GM23338 (cell line): Measurements from ENCODE around the gene EP300. TPM values are rescaled to one million over a fixed set of nuclear protein-coding genes. Genes with fewer than 3 reads are reported as not detected.

Experiments used
- ATAC-seq: fragments of 200-7000 bp; cut with Tn5 transposase; 3 replicates; pipeline ENCODE4 v1.9.1; 2020
- DNase-seq: peaks from one replicate; pipeline ENCODE4 v3.0.0-alpha.2; 2015; ENCODE audit warnings: low spot score
- H2AFZ ChIP-seq: fragments of 200-600 bp; sonication (generic); 2 replicates; pipeline ENCODE4 v1.8.0; 2016; ENCODE audit warnings: antibody characterized with exemption, mild to moderate bottlenecking, moderate library complexity
- H3F3A ChIP-seq: fragments of 200-600 bp; sonication (generic); replicated peaks from 2 replicates; pipeline ENCODE4 v1.8.0; 2017; ENCODE audit warnings: antibody characterized with exemption, mixed run types, low read depth
- H3K27ac ChIP-seq: fragments of 200-600 bp; sonication (generic); 2 replicates; pipeline ENCODE4 v1.6.1; 2016; ENCODE audit warnings: low read depth
- H3K27me3 ChIP-seq: fragments of 200-600 bp; sonication (generic); 2 replicates; pipeline ENCODE4 v1.8.0; 2016; ENCODE audit warnings: mild to moderate bottlenecking, mixed run types, moderate library complexity; ENCODE audit not compliant: insufficient read depth
- H3K36me3 ChIP-seq: fragments of 200-600 bp; sonication (generic); 2 replicates; pipeline ENCODE4 v1.8.0; 2016; ENCODE audit warnings: mild to moderate bottlenecking; ENCODE audit not compliant: insufficient read depth
- H3K4me1 ChIP-seq: fragments of 200-600 bp; sonication (generic); 2 replicates; pipeline ENCODE4 v1.8.0; 2016; ENCODE audit warnings: mild to moderate bottlenecking, moderate library complexity; ENCODE audit not compliant: insufficient read depth
- H3K4me2 ChIP-seq: fragments of 200-600 bp; sonication (generic); 2 replicates; pipeline ENCODE4 v1.7.1; 2017; ENCODE audit warnings: mixed run types
- H3K4me3 ChIP-seq: fragments of 200-600 bp; sonication (generic); 2 replicates; pipeline ENCODE4 v1.6.1; 2016; ENCODE audit warnings: mixed run types
- H3K79me2 ChIP-seq: fragments of 200-600 bp; sonication (generic); replicated peaks from 2 replicates; pipeline ENCODE4 v1.8.0; 2017; ENCODE audit warnings: mild to moderate bottlenecking; ENCODE audit not compliant: insufficient read depth
- H3K9me2 ChIP-seq: fragments of 200-600 bp; sonication (generic); 2 replicates; pipeline ENCODE4 v1.8.0; 2017; ENCODE audit not compliant: insufficient read depth
- H4K20me1 ChIP-seq: fragments of 200-600 bp; sonication (generic); replicated peaks from 2 replicates; pipeline ENCODE4 v1.8.0; 2017; ENCODE audit warnings: mild to moderate bottlenecking; ENCODE audit not compliant: insufficient read depth
- H3K27ac Mint-ChIP-seq: 2 replicates; pipeline ENCODE4 v1.8.0; 2020; ENCODE audit warnings: inconsistent platforms, mild to moderate bottlenecking, moderate library complexity, mixed read lengths
- H3K27me3 Mint-ChIP-seq: 3 replicates; pipeline ENCODE4 v1.8.0; 2022; ENCODE audit warnings: low read depth, mild to moderate bottlenecking, moderate library complexity, mixed read lengths, inconsistent platforms; ENCODE audit not compliant: insufficient read depth, poor library complexity
- H3K36me3 Mint-ChIP-seq: 3 replicates; pipeline ENCODE4 v1.8.0; 2021; ENCODE audit warnings: low read depth, mild to moderate bottlenecking, inconsistent platforms, moderate library complexity, mixed read lengths
- H3K4me1 Mint-ChIP-seq: 3 replicates; pipeline ENCODE4 v1.8.0; 2020; ENCODE audit warnings: mild to moderate bottlenecking, inconsistent platforms, mixed read lengths
- H3K4me3 Mint-ChIP-seq: 3 replicates; pipeline ENCODE4 v1.8.0; 2021; ENCODE audit warnings: moderate library complexity, mild to moderate bottlenecking, inconsistent platforms, mixed read lengths
- H3K9me3 Mint-ChIP-seq: 3 replicates; pipeline ENCODE4 v1.8.0; 2020; ENCODE audit warnings: moderate library complexity, mild to moderate bottlenecking, inconsistent platforms, mixed read lengths
- CREB1 ChIP-seq: fragments of 250-450 bp; sonication (Bioruptor Pico); IDR thresholded peaks from 2 replicates; pipeline ENCODE4 v1.5.0; 2020; ENCODE audit warnings: low read depth, mild to moderate bottlenecking, moderate library complexity
- CTCF ChIP-seq, 2 experiments: fragments of 200-600 bp in 1 of 2; sonication (generic) in 1 of 2; conservative IDR thresholded peaks; 2 replicates each; pipeline versions ENCODE4 v1.5.1 to v1.6.1; 2016 to 2017; ENCODE audit warnings: antibody characterized with exemption in 2 of 2, low read depth in 2 of 2, mild to moderate bottlenecking in 2 of 2, moderate library complexity in 1 of 2
- EZH2 ChIP-seq: fragments of 200-600 bp; sonication (generic); IDR thresholded peaks from one replicate; pipeline ENCODE4 v1.8.0; 2017; ENCODE audit warnings: antibody characterized with exemption, mild to moderate bottlenecking, low read depth; ENCODE audit not compliant: unreplicated experiment
- EZH2phosphoT487 ChIP-seq: fragments of 200-600 bp; sonication (generic); IDR thresholded peaks from one replicate; pipeline ENCODE4 v1.8.1; 2018; ENCODE audit warnings: antibody characterized with exemption; ENCODE audit not compliant: unreplicated experiment
- REST ChIP-seq: IDR thresholded peaks from one replicate; pipeline ENCODE4 v1.6.1; 2018; ENCODE audit warnings: antibody characterized with exemption; ENCODE audit not compliant: unreplicated experiment
- STAT1 ChIP-seq: IDR thresholded peaks from one replicate; pipeline ENCODE4 v1.6.1; 2016; ENCODE audit warnings: antibody characterized with exemption; ENCODE audit not compliant: unreplicated experiment
- polyA plus RNA-seq: library from polyadenylated mRNA; unstranded; fragments of >200 nt; fragmentation: Nextera tagmentation; extraction: Ambion mirVana; gene quantifications from 2 replicates; pipeline ENCODE4 v1.2.1, GENCODE V29; 2016
- total RNA-seq: library from RNA; depleted of rRNA; stranded (reverse); fragments of >200 nt; shearing (Covaris generic); gene quantifications from 2 replicates; pipeline ENCODE4 v1.2.3, GENCODE V29; 2014
- TF ChIP-seq, protein P1 (sequence below): fragments of 250-450 bp; sonication (Bioruptor Pico); IDR thresholded peaks from 2 replicates; pipeline ENCODE4 v1.5.0; 2020; ENCODE audit warnings: mild to moderate bottlenecking, moderate library complexity

EP300 gene
- total and polyA plus RNA-seq, 2 experiments from 2014 or later: 40.7 to 129 TPM

DNA sequence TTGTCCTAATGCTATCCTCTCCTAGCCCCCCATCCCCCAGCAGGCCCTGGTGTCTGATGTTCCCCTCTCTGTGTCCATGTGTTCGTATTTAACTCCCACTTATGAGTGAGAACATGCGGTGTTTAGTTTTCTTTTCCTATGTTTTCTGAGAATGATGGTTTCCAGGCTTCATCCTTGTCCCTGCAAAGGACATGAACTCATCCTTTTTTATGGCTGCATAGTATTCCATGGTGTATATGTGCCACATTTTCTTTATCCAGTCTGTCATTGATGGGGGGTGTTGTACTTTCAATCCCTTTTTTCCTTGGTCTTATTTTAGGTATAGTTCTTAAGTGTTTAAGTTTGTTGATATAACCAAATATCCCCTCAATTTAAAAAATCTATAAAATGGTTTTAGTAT lies 23.9 kb downstream of the EP300 start (continued):
- no peak for TF ChIP-seq REST

- Histone ChIP-seq H3K27ac (no peak overlapping the region), H3K36me3 (peaks cover 21% of the 10 kb centered on the region), H3K79me2 (peaks cover 100% of the 10 kb centered on the region), H3K4me1 (no peaks in the 10 kb centered on the region; the same call in 1 of the 2 replicates), H3K4me3 (no peak overlapping the region), H4K20me1 (peaks cover 76% of the 10 kb centered on the region), H3K4me2 (no peak overlapping the region), H3F3A (0 out of 2 replicates have a peak, but pooled peaks cover 10% of the 10 kb centered on the region), H3K9me2 (no peaks in the 10 kb centered on the region), H2AFZ (no peak overlapping the region), H3K27me3 (no peaks in the 10 kb centered on the region)
- Mint-ChIP-seq H3K27me3 (peaks cover 2% of the 10 kb centered on the region), H3K36me3 (peaks cover 67% of the 10 kb centered on the region), H3K9me3 (no peaks in the 10 kb centered on the region), H3K27ac (no peak overlapping the region), H3K4me3 (no peak overlapping the region), H3K4me1 (no peaks in the 10 kb centered on the region; the same call in 1 of the 3 replicates)
- DNase-seq (no peak), ATAC-seq (no peak)
- TF ChIP-seq STAT1: no peak
- TF ChIP-seq EZH2phosphoT487: no peak
- TF ChIP-seq, protein P1, sequence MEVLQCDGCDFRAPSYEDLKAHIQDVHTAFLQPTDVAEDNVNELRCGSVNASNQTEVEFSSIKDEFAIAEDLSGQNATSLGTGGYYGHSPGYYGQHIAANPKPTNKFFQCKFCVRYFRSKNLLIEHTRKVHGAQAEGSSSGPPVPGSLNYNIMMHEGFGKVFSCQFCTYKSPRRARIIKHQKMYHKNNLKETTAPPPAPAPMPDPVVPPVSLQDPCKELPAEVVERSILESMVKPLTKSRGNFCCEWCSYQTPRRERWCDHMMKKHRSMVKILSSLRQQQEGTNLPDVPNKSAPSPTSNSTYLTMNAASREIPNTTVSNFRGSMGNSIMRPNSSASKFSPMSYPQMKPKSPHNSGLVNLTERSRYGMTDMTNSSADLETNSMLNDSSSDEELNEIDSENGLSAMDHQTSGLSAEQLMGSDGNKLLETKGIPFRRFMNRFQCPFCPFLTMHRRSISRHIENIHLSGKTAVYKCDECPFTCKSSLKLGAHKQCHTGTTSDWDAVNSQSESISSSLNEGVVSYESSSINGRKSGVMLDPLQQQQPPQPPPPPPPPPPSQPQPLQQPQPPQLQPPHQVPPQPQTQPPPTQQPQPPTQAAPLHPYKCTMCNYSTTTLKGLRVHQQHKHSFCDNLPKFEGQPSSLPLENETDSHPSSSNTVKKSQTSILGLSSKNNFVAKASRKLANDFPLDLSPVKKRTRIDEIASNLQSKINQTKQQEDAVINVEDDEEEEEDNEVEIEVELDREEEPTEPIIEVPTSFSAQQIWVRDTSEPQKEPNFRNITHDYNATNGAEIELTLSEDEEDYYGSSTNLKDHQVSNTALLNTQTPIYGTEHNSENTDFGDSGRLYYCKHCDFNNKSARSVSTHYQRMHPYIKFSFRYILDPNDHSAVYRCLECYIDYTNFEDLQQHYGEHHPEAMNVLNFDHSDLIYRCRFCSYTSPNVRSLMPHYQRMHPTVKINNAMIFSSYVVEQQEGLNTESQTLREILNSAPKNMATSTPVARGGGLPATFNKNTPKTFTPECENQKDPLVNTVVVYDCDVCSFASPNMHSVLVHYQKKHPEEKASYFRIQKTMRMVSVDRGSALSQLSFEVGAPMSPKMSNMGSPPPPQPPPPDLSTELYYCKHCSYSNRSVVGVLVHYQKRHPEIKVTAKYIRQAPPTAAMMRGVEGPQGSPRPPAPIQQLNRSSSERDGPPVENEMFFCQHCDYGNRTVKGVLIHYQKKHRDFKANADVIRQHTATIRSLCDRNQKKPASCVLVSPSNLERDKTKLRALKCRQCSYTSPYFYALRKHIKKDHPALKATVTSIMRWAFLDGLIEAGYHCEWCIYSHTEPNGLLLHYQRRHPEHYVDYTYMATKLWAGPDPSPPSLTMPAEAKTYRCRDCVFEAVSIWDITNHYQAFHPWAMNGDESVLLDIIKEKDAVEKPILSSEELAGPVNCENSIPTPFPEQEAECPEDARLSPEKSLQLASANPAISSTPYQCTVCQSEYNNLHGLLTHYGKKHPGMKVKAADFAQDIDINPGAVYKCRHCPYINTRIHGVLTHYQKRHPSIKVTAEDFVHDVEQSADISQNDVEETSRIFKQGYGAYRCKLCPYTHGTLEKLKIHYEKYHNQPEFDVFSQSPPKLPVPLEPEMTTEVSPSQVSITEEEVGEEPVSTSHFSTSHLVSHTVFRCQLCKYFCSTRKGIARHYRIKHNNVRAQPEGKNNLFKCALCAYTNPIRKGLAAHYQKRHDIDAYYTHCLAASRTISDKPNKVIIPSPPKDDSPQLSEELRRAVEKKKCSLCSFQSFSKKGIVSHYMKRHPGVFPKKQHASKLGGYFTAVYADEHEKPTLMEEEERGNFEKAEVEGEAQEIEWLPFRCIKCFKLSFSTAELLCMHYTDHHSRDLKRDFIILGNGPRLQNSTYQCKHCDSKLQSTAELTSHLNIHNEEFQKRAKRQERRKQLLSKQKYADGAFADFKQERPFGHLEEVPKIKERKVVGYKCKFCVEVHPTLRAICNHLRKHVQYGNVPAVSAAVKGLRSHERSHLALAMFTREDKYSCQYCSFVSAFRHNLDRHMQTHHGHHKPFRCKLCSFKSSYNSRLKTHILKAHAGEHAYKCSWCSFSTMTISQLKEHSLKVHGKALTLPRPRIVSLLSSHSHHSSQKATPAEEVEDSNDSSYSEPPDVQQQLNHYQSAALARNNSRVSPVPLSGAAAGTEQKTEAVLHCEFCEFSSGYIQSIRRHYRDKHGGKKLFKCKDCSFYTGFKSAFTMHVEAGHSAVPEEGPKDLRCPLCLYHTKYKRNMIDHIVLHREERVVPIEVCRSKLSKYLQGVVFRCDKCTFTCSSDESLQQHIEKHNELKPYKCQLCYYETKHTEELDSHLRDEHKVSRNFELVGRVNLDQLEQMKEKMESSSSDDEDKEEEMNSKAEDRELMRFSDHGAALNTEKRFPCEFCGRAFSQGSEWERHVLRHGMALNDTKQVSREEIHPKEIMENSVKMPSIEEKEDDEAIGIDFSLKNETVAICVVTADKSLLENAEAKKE (CRISPR knock-in tag): no peak
- TF ChIP-seq REST: no peak
- no peak for TF ChIP-seq EZH2
- TF ChIP-seq CTCF (conservative IDR thresholded peaks at IDR 0.05; ENCODE audit: low read depth in 2 of 2): no peak
- TF ChIP-seq CREB1 (CRISPR knock-in tag): no peak
Observed at GRCh38 chr22:41117127-41117965, 25.0 kb downstream of the EP300 start.
